Upper lobe of right lung (tissue), 1 donor: Measurements from ENCODE around the gene CCDC112. TPM values are rescaled to one million over a fixed set of nuclear protein-coding genes. Genes with fewer than 3 reads are reported as not detected.

Experiments
- ATAC-seq: fragments of 200-7000 bp; cut with Tn5 transposase; one replicate; pipeline ENCODE4 v1.9.1; 2020; ENCODE audit warnings: mild to moderate bottlenecking, moderate library complexity
- DNase-seq: peaks from one replicate; pipeline ENCODE4 v3.0.0-alpha.2; 2020
- H3K27ac ChIP-seq: fragments of 200-600 bp; one replicate; pipeline ENCODE4 v1.8.0; 2022
- H3K27me3 ChIP-seq: fragments of 200-600 bp; one replicate; pipeline ENCODE4 v1.8.0; 2022; ENCODE audit warnings: mild to moderate bottlenecking
- H3K36me3 ChIP-seq: fragments of 200-600 bp; one replicate; pipeline ENCODE4 v1.8.0; 2022
- H3K4me1 ChIP-seq: fragments of 200-600 bp; one replicate; pipeline ENCODE4 v1.8.0; 2022
- H3K4me3 ChIP-seq: fragments of 200-600 bp; one replicate; pipeline ENCODE4 v1.8.0; 2022; ENCODE audit warnings: mild to moderate bottlenecking
- H3K9me3 ChIP-seq: fragments of 200-600 bp; one replicate; pipeline ENCODE4 v1.8.0; 2022
- CTCF ChIP-seq: fragments of 200-600 bp; IDR thresholded peaks from one replicate; pipeline ENCODE4 v1.8.0; 2022; ENCODE audit warnings: antibody characterized with exemption
- intact Hi-C: fragments of 100-400 bp; cut with DNase I; formaldehyde crosslinking; loops from one replicate; pipeline ENCODE4 v1.11.0; 2022
- total RNA-seq: library from RNA; stranded (reverse); fragmentation: NEBNext Ultra II Directional; extraction: Animal tissue kit (Norgen Biotek cat#: 25700); gene quantifications from one replicate; pipeline ENCODE4 v1.2.1, GENCODE V29; 2021
- donor health status: DM: no; HTN: yes; CAD: no; lungs with severe emphysema.

Gene CCDC112
- total RNA-seq, 1 donor from 2014 or later = 6.6 TPM

GRCh38 chr5:115243412-115243811 lies 53.0 kb downstream of the CCDC112 start:
- ATAC-seq = no peak
- no peak overlapping the region for H3K27ac ChIP-seq
- no peaks in the 10 kb centered on the region for H3K27me3 ChIP-seq
- TF ChIP-seq CTCF = no peak
- no peak overlapping the region for H3K4me3 ChIP-seq
- peaks cover 4% of the 10 kb centered on the region for H3K4me1 ChIP-seq
- DNase-seq = no peak
- intact Hi-C loops = no loop called here
- H3K36me3 ChIP-seq = peaks cover 32% of the 10 kb centered on the region
- no peaks in the 10 kb centered on the region for H3K9me3 ChIP-seq

- peaks cover 28% of the 10 kb centered on the region for H3K36me3 ChIP-seq
- H3K27ac ChIP-seq = no peak overlapping the region
- DNase-seq (no peak), ATAC-seq (no peak)
- H3K9me3 ChIP-seq = no peaks in the 10 kb centered on the region
- peaks cover 4% of the 10 kb centered on the region for H3K4me1 ChIP-seq
- intact Hi-C loops = no loop called here
- H3K27me3 ChIP-seq = no peaks in the 10 kb centered on the region
- TF ChIP-seq CTCF = no peak
- no peak overlapping the region for H3K4me3 ChIP-seq
These were observed 54.4 kb downstream of the CCDC112 start for GRCh38 chr5:115241881-115242642.

GRCh38 chr5:115237066-115237465 lies 59.4 kb downstream of the CCDC112 start:
- H3K4me1 ChIP-seq = no peaks in the 10 kb centered on the region
- intact Hi-C loops = no loop called here
- DNase-seq = no peak
- TF ChIP-seq CTCF = no peak
- H3K4me3 ChIP-seq = no peak overlapping the region
- no peak for ATAC-seq
- H3K27ac ChIP-seq = no peak overlapping the region
- H3K36me3 ChIP-seq = peaks cover 44% of the 10 kb centered on the region
- no peaks in the 10 kb centered on the region for H3K27me3 ChIP-seq
- H3K9me3 ChIP-seq = no peaks in the 10 kb centered on the region

GRCh38 chr5:115236599-115236998 lies 59.9 kb downstream of the CCDC112 start:
- DNase-seq = no peak

GRCh38 chr5:115231598-115231997 lies 64.9 kb downstream of the CCDC112 start:
- DNase-seq (no peak), ATAC-seq (no peak)
- intact Hi-C loops = no loop called here
- TF ChIP-seq CTCF = no peak
- H3K27me3 ChIP-seq = no peaks in the 10 kb centered on the region
- H3K9me3 ChIP-seq = no peaks in the 10 kb centered on the region
- no peak overlapping the region for H3K27ac ChIP-seq
- no peaks in the 10 kb centered on the region for H3K4me1 ChIP-seq
- no peak overlapping the region for H3K4me3 ChIP-seq
- peaks cover 59% of the 10 kb centered on the region for H3K36me3 ChIP-seq

More at GRCh38 chr5:115236599-115236998, 59.9 kb downstream of the CCDC112 start:
- TF ChIP-seq CTCF = no peak
- H3K27ac ChIP-seq = no peak overlapping the region
- peaks cover 44% of the 10 kb centered on the region for H3K36me3 ChIP-seq
- H3K4me3 ChIP-seq = no peak overlapping the region
- ATAC-seq = no peak
- intact Hi-C loops = no loop called here
- no peaks in the 10 kb centered on the region for H3K4me1 ChIP-seq
- H3K27me3 ChIP-seq = no peaks in the 10 kb centered on the region
- no peaks in the 10 kb centered on the region for H3K9me3 ChIP-seq

GRCh38 chr5:115229606-115230005 lies 66.8 kb downstream of the CCDC112 start:
- no peak overlapping the region for H3K4me3 ChIP-seq
- TF ChIP-seq CTCF = no peak
- H3K9me3 ChIP-seq = no peaks in the 10 kb centered on the region
- DNase-seq (no peak), ATAC-seq (no peak)
- H3K36me3 ChIP-seq = peaks cover 55% of the 10 kb centered on the region
- no peaks in the 10 kb centered on the region for H3K4me1 ChIP-seq
- intact Hi-C loops = no loop called here
- no peaks in the 10 kb centered on the region for H3K27me3 ChIP-seq
- H3K27ac ChIP-seq = no peak overlapping the region
